Stimulated activated CD8-positive, alpha-beta memory T cell treated with anti-CD3 and anti-CD28 coated beads, Interleukin-12 subunit alpha, Interleukin-12 subunit beta, amount 100 ng/mL, for 24 hours (primary cell): Measurements from ENCODE around the gene BRD1.
"Not testable (repeated sequence)": the region's sequence is repeated elsewhere in the genome, so short reads cannot be mapped to it uniquely, and the experiment has no call there.

ENCODE experiments used
- DNase-seq: peaks from one replicate; pipeline ENCODE4 v3.0.0-alpha.2; 2020; ENCODE audit errors: extremely low read depth

Gene BRD1

GRCh38 chr22:49783926-49784629 is 43.6 kb downstream of the BRD1 start:
- no peak for DNase-seq

GRCh38 chr22:49783036-49783746 is 44.5 kb downstream of the BRD1 start:
- no peak for DNase-seq

- DNase-seq: not testable (repeated sequence)
These were observed 45.8 kb downstream of the BRD1 start for GRCh38 chr22:49781886-49782285.

DNA sequence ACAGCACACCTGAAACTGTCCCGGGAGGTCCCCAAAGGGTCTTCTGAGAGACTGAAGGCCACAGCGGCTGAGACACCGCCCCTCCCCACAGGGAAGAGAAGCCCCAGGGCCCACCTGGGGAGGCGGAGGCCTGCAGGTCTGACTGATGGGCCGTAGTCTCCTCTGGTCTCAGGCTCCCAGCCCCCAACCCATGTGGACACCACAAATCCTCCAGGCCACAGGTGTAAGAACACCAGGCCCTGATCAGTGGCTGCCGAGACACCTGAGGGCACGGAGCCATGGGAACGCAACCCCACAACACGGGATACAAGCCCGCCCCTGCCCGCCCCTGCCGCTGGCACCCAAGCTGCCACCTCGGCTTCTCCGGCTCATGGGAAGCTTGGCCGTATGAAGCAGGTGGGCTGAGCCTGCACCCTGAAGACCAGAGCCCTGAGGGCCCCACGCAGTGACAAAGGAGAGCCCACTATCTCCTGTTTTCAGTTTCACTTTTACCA is 46.3 kb downstream of the BRD1 start:
- no peak for DNase-seq

DNA sequence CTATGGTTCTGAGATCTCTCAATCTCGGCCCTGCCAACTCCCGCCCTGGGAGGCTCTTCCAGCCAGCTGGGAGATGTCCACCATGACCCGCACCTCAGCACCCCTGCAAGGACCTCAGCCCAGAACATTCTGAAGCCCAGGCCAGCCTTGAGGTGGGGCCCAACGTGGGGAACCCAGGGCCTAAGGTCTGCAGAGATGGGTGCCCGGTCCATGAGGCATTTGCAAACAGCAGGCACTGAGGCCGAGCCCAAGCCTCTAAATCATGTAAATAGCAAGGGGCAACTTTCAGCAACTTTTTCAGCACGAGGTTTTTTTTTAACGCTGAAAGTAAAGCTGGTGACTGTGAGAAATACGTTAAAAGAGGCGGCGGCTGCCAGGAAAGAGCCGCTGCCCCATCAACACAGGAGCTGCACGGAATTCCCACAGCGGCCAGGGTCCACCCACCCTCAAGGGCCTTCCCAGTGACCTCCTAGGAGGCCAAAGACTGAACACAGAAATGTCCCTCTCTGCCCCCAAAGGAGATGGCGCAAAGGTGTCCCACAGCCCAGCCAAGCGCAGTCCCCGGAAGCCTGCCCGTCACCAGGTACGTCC is 46.9 kb downstream of the BRD1 start:
- DNase-seq: no peak

GRCh38 chr22:49779853-49780697 is 47.6 kb downstream of the BRD1 start:
- no peak for DNase-seq

DNA sequence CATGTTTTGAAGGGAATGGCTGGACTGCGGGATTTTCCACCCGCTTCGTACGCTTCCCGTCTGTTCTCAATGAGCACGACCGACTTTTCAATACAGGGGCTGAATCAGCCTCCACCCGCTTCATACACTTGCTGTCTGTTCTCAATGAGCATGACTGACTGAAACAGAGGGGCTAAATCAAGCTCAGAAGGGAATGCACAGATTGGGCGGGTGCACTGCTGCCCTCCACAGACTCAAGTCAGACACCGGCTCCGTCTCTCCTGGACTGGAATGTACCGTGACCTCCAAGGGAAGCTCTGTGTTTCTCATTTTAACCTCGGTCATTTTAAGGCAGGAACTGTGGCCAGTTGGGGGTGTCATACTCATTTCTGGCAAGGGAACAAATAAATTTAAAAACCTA is 48.5 kb downstream of the BRD1 start:
- no peak for DNase-seq

- DNase-seq: no peak
These were observed 50.0 kb downstream of the BRD1 start for GRCh38 chr22:49777569-49778249.

DNA sequence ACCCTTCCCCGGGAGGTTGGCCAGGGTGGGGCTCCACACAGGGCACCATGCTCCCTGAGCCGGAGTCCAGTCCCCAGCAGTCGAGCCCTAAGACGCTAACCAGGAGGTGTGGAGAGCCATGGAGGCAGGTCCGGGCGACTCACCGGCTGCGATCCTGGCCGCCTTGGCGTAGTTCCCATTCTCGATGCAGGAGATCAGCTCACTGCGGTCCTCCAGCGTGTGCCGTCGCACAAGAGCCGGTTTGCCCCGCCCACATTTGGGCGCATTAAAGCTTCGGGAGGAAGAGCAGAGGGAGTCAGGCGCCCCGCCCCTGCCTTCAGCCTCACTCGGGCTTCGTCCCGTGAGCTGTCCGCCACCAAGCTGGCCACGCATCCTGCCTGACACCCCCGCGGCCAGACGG is 50.8 kb downstream of the BRD1 start:
- no peak for DNase-seq

DNA sequence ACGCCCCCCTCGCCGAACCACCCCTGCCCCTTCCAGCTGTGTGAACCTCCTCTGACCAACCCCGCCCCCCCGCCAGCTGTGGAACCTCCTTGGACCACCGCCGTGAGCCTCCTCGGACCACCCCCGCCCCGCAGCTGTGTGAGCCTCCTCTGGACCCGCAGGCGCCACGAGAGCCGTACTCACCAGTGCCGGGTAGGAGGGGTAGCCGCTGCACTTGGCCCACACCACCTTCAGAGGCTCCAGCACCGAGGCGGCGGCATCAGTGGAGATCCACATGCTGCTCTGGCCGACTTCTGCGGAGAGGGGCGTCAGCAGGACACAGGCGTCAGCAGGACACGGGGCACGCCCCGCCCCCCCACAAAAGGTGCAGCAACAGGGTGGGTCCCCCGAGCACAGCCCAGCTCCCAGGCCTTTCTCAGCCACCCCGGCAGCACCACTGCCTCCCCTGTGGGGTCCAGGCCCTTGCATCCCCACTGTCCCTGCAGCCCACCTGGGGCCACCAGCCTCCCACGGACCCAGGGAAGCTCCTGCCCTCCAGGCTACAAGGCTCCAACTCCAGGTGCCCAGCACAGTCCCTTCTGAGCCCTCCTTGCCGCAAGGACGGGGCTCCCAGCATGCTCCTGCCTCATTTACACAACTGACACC is 51.7 kb downstream of the BRD1 start:
- no peak for DNase-seq

DNA sequence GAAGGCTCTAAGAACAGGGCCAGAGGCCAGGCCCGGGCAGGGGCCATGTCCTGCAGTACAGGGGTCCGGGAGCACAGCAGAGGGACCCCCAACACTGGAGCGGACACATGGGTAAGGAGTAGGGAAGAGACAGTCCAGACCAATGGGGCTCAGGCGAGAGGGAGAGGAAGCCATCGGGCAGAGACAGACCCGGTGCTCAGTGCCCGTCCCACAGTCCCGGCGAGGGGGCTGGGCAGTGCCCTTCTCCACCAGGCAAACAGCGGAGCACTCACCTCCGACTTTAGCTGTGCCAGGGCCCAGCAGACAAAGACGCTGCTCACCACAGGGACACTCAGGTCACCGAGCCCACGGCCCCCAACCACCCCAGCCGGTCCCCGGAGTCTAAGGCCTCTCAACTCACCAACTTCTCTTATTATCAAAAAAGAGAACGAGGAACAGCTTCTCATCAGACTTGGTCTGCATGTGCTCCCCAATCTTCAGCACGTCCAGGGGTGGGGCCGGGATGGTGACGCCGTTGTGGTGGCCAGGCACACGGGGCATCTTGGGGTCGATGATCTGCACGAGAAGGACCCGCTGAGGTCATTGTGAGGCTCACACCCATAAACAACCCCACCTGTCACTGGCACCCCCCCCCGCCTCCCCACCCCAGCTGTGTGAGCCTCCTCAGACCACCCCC is 52.3 kb downstream of the BRD1 start:
- no peak for DNase-seq

GRCh38 chr22:49774499-49775151 is 53.0 kb downstream of the BRD1 start:
- no peak for DNase-seq

DNA sequence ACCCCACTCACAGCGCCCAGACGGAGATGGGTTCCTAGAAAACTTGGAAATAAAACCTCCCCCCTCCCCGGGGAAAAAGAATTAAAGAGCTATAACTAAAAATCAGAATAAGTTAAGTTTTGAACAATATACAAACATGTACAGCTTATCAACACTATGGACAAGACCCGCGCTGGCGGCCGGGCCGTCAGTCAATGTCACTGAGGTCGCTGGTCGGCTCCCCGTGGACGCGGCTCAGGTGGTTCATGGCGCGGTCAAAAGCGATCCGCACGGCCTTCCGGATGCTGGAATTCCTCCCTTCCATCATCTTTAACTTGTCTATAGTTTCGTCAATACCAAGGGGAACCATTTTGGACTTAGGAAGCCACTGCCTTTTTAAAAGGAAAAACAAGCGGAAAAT is 53.6 kb downstream of the BRD1 start:
- DNase-seq: no peak

GRCh38 chr22:49773531-49773930 is 54.1 kb downstream of the BRD1 start:
- DNase-seq: no peak

DNA sequence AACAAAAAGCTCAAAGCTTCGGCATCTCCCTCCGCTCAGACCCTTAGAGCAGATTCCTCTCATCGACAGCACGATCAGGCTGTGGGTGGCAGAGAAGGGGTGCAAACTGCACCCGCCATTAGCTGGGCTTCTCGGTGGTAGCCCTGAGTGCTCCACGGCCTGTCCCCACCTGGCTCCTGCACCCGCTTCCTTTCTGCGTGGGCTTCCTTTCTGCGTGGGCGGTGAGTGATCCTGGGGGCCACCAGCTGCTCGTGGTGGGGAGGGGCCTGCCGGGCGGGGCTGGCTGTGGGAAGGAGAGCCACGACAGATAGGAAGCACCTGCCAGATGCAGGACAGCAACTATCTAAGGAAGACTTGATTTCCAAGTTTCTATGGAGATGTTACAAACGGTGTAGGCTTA is 55.0 kb downstream of the BRD1 start:
- DNase-seq: no peak

GRCh38 chr22:49771266-49772065 is 56.2 kb downstream of the BRD1 start:
- no peak for DNase-seq

DNA sequence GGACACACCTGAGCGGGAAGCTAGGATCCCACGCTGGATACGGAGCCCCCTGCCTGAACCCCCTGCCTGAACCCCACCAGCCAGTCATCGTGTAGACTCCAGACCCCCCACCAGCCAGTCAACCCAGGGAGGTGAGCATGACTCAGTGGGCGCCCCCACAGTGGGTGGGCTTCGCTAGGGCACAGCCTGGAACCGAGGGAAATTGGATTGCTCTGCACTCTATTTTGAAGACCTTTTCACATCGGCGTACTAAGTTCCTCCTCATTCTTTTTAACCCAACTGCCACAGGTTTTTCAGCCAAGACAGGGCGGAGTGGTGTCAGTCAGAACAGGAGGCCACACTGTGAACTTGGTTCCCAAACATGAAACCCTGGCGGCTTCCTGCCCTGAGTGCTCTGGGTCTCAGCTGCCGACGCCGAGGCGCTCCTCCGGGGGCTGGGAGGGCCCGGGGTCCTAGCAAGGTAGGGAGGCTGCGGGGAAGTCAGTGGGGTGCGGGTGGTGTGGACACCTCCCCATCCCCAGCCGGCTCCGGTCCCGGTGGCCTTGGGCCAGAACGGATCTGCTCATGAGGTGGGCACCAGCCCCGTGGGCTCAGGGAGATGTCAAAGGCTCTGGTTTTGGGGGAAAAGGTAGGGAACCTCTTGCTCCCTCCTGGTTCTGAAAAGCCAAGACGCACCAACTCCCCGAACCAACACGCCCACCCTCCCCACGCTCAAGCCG is 57.0 kb downstream of the BRD1 start:
- no peak for DNase-seq
